ENCODE measurements around the gene CAMKMT.
A peak's percentile ranks its signal among the peaks of the same experiment; 100 is the strongest.

Gene CAMKMT

GRCh38 chr2:44358503-44358902 lies 3.2 kb upstream of the CAMKMT start:
- TF ChIP-seq CTCF (conservative IDR thresholded peaks at IDR 0.05) (no peak), ZFX (IDR thresholded peaks at IDR 0.05) (no peak)
- no peak overlapping the region for H3K27ac ChIP-seq

GRCh38 chr2:44360749-44361329 lies 908 bp upstream of the CAMKMT start:
- peak overlapping the region; percentile 86 for H3K27ac ChIP-seq
- no peak for TF ChIP-seq CTCF (conservative IDR thresholded peaks at IDR 0.05)
- no peak for TF ChIP-seq ZFX (IDR thresholded peaks at IDR 0.05)

- no peak for TF ChIP-seq CTCF (conservative IDR thresholded peaks at IDR 0.05)
- H3K27ac ChIP-seq: peak overlapping the region; percentile 86
Observed at GRCh38 chr2:44362207-44363015, 664 bp downstream of the CAMKMT start.

- no peak overlapping the region for H3K27ac ChIP-seq
- TF ChIP-seq ZFX (IDR thresholded peaks at IDR 0.05): no peak
- no peak for TF ChIP-seq CTCF (conservative IDR thresholded peaks at IDR 0.05)
Observed at GRCh38 chr2:44364604-44365003, 2.9 kb downstream of the CAMKMT start.

GRCh38 chr2:44367591-44367990 lies 5.8 kb downstream of the CAMKMT start:
- no peak overlapping the region for H3K27ac ChIP-seq
- TF ChIP-seq ZFX (IDR thresholded peaks at IDR 0.05) (no peak), CTCF (conservative IDR thresholded peaks at IDR 0.05) (no peak)

- TF ChIP-seq CTCF (conservative IDR thresholded peaks at IDR 0.05): no peak
- TF ChIP-seq ZFX (IDR thresholded peaks at IDR 0.05): no peak
- no peak overlapping the region for H3K27ac ChIP-seq
Observed at GRCh38 chr2:44369392-44369791, 7.6 kb downstream of the CAMKMT start.

- H3K27ac ChIP-seq: no peak overlapping the region
- no peak for TF ChIP-seq CTCF (conservative IDR thresholded peaks at IDR 0.05)
- no peak for TF ChIP-seq ZFX (IDR thresholded peaks at IDR 0.05)
Observed at GRCh38 chr2:44371445-44371844, 9.7 kb downstream of the CAMKMT start.
